Measurements from ENCODE around the gene TNFRSF4. TPM values are rescaled to one million over a fixed set of nuclear protein-coding genes. Genes with fewer than 3 reads are reported as not detected.

Gene TNFRSF4
- total RNA-seq, 1 donor from 2014 or later: 2.5 TPM

DNA sequence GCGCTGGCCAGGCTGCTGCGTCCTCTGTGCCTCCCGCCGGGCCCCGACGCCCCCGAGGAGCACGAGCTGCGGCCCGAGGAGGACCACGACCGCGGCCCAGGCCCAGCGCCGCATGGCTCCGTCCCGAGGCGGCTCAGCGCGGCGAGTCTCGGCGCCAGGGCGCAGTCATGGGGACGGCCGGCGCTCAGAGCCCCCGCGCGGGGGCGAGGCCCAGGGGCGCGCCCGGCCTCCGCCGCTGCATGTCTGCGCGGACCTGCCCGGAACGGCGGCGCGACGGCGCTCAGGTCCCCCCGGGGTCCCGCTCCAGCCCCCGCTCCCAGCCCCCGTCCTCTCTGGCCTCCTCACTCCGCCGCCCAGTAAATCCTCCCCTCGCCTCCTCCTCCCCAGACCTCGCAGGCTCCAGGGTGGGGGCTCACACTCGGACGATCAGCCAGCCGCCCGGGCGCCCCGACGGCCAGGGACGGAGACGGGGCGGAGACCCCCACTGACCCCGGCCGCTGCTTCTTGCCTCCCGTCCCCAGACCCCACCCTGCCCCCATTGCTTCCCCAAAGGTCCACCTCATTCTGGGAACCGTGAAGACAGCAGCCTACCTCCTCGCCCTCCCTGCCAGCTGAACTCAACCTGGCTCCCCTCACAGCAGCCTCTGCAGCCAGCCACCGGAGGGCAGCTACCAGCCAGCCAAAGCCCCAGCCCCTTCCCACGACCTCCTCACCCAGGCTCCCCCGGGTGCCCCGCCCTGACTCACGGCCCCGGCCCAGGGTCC is 32.8 kb upstream of the TNFRSF4 start, which contains the start of gene C1QTNF12:
C1QTNF12 (minus strand) TSS at position 146 of the 764 bp plus-strand sequence; CDS start at position 114, 32 bp downstream.
- ATAC-seq (no peak), DNase-seq (ENCODE audit: low spot score) (no peak)
- intact Hi-C loops (cut with DNase I): loop anchor here (1.0 kb wide), 1 partner anchor 125 kb away; no protein-coding TSS in a partner anchor

DNA sequence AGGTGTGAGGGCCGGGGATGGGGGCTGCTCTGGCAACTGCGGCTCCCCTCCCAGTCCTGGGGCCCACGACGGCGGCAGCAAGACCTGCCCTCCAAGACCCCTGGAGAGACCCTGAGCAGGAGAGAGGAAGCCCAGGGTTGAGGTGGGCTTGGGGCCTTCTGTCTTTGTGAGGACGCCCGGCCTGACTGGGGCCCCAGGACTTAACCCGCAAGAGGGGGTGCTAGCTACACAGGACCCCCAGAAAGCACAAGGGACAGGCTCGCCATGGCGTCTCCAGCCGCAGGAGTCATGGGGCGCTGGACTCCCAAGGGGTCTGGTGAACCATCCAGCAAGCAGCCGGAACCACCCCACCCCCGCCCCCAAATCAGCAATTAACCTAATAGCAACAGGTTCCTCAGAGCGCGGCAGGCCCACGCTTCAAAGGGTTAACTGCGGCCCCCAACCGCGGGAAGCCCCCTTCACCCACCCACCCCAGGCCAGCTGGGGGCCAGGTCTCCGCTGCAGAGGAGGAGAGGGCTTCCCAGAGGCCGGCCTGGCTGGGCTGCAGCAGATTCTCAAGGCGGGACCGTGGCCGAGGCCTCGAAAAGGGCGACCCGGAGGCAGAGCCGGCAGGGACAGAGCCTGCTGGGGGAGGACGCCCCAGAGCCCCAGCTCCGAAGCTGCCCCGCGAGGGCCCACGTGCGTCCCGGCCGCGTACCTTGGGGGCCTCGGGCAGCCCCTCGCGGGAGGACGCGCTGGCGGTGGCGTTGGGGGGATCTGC is 32.0 kb upstream of the TNFRSF4 start:
- DNase-seq (ENCODE audit: low spot score): no peak
- intact Hi-C loops (cut with DNase I): loop anchor here (1.0 kb wide), 1 partner anchor 125 kb away; no protein-coding TSS in a partner anchor
- ATAC-seq: no peak

DNA sequence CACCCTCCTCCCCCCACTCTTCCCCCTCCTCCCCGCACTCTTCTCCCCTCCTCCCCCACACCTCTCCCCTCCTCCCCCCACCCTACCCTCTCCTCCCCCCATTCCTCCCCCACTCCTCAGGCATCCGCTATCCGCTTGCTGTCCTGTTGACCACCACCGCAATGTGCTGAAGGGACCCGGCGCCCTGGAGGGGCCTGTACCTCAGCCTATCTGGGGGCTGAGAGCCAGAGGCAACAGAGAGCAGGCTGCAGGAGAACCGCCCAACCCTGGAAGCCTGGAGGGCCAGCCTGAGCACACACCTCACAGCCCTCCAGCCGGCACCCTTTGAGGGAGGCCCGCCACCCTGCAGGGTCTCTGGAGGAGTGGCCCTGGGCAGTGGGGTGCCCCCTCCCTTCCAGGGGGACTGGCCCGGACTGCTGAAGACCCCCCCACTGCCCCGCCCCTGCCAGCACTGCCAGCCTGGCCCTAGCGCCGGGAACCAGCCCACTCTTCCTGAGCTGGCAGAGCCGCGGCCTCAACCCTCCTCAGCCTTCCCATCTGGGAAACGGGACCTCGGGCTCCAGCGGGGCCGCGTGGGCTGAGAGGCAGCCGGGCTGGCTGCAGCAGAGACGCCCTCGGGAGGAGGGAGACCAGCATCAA is 31.3 kb upstream of the TNFRSF4 start:
- intact Hi-C loops (cut with DNase I): no loop called here
- DNase-seq (ENCODE audit: low spot score): no peak
- ATAC-seq: no peak

DNA sequence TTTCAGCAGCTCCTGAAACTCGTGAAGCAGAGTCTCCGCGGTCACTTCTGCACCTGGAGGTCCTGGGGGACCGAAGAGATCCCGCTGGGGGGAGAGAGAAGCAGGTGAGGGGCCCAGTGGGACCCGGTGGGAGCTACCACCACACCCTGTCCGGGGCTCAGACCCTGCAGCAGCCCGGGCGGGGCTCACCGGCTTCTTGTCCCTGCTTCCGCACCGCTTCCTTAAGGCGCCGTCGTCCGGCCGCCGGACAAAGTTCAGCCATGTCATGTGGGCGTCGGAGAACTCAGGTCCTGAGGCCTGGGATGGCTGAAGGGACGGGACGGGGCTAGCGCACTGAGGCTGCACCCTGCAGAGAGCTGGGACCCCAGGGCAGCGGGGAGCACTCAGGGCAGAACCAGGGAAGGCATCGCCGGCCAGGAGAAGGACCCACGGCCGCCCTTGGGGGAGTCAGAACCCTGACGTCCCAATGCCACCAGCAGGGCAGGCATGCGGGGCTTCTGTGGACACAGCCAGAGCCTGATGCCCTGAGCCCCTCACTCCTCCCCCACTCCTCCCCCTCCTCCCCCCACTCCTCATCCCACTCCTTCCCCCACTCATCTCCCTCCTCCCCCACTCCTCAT is 30.3 kb upstream of the TNFRSF4 start:
- ATAC-seq: peak; percentile 15

DNA sequence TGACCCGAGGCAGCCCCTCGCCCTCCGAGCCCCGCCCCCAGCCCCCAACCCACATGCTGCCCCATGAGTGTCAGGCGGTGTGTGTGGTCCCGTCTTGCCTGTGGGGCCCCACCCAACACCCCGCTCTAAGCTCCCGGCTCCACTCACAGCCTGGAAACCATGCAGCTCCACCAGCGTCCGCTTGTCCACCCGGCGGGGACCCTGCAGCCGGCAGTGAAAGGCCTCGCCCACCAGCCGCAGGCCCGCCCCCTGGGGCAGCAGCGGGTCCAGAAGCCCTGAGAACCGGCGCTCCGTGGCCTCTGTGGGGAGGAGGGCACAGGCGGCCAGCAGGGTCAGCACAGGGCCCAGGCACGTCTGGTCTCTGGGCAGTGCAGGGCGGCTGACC is 29.8 kb upstream of the TNFRSF4 start:
- intact Hi-C loops (cut with DNase I): no loop called here
- ATAC-seq (no peak), DNase-seq (ENCODE audit: low spot score) (no peak)

More for the DNA sequence above, 30.3 kb upstream of the TNFRSF4 start:
- intact Hi-C loops (cut with DNase I): no loop called here
- no peak for DNase-seq (ENCODE audit: low spot score)

DNA sequence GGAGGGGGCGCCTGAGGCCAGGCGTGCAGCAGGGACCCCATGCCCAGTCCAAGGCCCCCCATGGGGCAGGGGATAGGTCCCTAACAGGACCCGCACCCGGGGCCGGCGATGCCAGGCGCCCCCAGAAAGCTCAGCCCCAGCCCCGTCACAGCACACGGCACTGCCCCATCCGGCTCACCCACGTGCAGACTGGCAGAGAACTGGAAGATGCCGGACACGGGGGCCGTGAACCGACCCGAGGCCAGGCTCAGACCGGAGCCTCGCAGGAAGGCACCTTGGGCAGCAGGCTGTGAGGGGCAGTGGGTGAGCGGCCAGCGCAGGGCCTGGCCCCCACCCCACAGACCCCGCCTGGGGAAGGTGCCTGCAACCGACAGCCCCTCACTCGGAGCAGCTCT is 29.3 kb upstream of the TNFRSF4 start:
- no peak for ATAC-seq
- intact Hi-C loops (cut with DNase I): no loop called here
- DNase-seq (ENCODE audit: low spot score): no peak

DNA sequence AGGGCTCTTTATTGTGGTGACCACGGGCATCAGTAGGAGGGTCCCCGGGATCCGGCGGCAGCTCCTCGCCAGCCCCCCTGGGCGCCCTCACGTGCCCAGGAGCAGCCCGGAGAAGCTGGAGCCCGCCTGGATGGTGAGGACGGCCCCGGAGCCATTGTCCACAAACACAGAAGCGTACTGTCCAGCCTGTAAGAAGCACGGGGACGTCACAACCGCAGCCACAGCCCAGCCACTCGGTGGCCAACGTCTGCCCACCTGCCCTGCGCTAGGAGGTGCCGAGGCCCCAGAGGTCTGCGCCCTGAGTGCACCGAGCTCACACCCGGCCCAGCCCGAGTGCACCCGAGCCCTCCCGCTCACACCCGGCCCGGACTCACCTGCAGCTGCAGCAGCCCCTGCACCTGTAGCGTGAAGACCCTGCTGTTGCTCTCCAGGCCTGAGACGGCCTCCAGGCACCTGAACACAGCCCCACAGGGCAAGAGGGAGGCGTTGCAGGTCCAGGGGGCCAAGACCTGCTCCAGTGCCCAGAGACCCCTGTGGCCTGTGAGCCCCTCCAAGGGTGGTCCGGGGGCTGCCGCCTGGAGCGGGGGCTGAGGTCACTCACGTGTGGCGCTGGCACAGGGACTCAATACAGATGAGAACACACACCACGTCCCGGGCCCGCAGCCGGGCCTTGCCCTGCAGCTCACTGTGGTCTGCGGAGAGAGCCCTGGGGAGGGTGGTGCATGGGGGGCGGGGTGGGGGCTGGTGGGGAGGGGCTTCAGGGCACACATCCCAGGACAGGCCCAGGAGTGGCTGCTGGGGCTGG is 28.7 kb upstream of the TNFRSF4 start:
- ATAC-seq (no peak), DNase-seq (ENCODE audit: low spot score) (no peak)
- intact Hi-C loops (cut with DNase I): no loop called here

DNA sequence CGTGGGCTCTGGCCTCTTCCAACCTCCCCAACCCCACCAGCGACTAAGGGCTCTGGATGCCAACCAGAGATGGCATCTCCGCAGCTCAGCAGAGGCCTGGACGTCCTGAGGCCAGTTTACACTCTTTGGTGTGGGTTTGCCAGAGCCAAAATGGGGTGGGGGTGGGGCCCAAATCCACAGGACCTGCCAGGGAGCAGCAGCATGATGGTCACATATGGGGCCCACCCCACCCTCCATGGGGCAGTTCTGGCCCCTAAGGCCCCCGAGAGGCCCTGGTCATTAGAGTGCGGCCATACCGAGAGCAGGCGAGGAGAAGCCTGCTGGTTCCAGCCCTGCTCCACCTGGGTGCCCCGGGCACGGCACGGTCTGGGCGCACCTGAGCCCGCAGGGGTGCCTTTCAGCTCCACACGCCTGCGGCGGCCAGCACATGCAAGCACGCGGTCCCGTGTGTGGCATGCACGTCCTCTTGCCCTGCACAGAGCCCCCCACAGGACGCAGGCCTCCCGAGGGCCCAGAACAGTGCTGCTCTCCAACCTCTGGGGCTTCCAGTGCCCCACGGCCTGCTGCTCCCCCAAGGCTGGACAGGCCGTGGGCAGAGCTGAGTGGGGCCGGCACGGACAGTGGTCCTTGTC is 27.8 kb upstream of the TNFRSF4 start:
- DNase-seq (ENCODE audit: low spot score) (no peak), ATAC-seq (no peak)
- intact Hi-C loops (cut with DNase I): no loop called here

DNA sequence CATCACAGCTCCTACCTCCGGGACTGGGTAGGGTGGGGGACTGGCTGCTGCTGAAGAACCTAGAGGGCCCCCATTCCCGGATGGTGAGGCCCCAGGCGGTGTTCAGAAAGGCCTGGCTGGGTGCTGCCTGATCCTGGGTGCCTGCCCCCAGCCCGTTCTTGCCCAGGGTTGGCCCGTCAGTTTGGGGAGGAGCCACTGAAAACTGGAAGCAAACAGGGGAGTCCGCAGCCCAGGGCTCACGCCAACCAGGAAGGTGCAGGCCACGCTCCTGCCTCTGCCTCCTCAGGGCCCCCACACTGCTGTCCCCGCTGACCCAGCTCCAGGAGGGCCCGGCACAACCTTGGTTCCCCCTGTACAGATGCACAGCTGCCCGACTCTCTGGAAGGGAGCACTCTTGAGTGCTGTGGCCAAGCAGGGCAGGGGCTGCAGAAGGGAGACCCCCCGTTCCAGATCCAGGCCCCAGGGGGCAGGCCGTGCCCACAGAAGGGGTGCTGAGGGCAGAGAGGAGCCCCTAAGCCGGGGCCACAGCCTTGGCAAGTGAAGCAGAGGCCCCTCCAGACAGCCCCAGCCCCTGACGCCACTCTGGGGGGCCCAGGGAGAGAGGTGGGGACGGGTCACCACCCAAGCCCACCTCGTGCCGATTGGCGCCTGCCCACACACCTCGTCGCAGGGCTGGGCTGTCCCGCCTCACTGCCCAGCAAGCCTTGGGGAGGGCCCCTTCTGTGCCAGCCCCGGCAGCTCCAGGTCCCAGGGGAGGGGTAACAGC is 27.1 kb upstream of the TNFRSF4 start:
- intact Hi-C loops (cut with DNase I): no loop called here
- ATAC-seq (no peak), DNase-seq (ENCODE audit: low spot score) (no peak)

DNA sequence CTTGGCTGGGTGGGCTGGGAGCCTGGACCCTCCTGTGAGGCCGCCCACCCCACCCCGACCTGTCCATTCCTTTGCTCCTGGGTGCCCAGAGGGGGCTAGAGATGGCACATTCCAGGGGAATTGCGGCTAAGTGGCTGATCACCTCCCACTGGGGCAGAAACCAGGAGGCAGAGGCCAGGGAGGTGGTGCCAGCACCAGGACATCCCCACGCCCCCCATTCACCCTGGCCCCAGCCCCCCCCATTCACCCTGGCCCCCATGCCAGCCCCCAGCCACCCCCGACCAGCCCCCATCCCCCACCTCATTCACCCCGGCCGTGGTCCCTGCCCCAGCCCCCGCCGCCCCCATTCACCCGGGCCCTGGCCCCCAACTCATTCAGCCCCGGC is 26.4 kb upstream of the TNFRSF4 start:
- DNase-seq (ENCODE audit: low spot score) (no peak), ATAC-seq (no peak)
- intact Hi-C loops (cut with DNase I): no loop called here

DNA sequence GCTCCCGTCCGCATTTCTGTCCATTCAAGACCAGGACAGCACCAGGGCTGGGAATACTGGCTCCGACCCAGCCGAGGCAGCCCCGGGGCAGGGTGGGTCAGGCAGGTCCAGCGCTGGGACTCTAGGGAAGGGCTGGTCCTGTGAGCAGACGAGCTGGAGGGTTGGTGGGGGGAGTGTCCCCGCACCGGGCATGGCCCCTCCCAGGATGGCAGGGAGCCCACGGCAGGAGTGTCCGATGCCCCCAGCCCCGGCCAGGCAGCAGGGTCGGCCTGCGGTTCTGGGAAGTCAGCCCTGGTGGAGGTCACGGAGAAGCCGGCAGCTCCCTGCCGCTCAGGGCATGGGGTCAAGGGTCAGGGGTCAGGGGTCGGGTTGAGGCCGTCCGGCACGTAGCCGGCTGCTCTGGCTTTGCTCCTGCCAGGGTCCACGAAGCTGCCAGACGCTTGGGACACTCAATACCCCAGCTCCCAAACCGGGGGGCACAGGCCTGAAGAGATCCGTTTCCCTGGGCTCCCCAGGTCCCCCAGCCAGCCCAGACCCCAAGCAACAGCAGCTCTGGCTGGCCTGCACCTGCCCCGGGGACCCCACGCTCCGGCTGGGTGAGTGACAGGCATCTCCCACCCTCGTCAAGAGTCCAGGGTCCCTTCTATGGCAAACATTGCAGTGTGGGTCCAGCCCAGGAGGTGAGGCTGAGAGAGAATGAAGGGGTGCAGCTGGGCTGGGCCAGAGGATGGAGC is 25.8 kb upstream of the TNFRSF4 start:
- ATAC-seq: no peak
- intact Hi-C loops (cut with DNase I): no loop called here
- DNase-seq (ENCODE audit: low spot score): no peak

DNA sequence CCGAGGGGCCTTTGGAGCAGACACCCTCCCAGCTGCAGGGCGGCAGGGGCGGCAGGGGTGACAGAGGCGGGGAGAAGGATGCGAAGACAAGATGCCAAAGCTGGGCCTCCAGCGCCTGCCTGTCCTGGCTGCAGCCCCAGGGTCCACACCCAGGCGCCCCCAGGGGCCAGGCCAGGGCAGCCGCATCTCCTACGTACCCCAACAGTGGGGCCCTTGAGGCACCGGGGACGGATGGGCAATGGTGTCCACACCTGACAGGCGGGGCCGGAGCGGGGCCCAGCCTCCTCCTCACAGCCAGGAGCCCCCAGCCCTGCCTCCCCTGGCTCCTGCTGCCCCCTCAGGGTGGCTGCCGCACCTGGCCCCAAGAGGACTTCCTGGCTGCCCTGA is 25.3 kb upstream of the TNFRSF4 start:
- intact Hi-C loops (cut with DNase I): no loop called here
- DNase-seq (ENCODE audit: low spot score): no peak
- no peak for ATAC-seq

DNA sequence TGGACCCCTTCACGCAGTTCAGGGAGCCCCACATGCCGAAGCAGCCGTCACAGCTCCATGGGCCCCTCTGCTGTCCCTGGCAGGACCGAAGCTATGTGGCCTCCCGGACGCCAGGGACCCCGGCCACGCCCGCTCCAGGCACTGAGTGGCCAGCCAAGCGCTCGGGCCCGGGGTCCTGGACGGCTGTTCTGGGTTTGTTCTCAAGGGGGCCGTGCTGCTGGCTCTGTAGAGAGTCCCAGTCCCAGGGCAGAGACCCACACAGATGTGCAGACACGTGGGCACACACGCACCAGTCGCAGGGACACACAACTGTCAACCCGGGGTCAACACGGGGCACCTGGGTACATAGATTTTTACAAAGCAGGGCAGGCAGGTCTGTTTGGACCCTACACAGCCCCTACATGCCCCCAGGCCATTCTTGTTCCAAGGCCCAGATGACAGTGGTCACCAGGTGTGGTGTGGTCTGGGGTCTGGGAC is 24.8 kb upstream of the TNFRSF4 start:
- intact Hi-C loops (cut with DNase I): no loop called here
- DNase-seq (ENCODE audit: low spot score) (no peak), ATAC-seq (no peak)

DNA sequence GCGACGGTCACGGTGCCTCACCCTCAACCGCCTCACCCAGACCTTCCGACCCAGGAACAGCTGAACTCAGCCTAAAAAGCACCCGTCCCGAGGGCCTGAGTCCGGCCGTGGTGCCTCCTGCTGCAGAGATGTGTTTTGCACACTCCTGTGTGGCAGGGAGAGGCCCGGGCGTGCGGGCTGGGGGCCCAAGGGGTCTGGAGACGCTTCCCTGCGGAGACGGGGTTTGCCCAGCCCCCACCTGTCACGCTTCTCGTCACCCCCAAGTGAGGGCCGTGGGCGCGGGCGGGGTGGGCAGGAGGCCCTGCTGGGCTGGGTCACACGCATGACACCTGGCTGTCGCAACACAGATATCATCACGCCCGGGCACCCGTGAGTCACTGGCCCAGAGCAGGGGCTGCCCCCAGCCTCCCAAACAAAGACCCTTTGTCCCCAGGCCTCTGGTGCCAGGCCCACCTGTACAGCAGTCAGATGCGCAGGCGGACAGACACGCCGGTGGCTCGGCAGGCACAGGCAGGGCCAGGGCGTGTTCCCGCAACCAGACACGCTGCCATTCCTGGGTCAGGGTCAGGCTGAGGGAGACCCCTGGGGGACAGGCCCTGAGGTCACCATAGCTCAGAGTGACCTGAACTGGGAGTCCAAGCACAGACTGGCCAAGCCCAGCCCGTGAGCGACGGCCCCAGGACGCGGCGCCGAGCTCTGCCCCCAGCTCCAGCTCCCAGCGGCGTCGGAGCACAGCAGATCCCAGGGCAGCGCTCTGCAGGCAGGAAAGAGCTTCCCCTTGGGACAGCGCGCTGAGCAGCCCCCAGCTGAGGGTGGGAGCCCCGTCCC is 24.1 kb upstream of the TNFRSF4 start:
- no peak for DNase-seq (ENCODE audit: low spot score)
- ATAC-seq: no peak
- intact Hi-C loops (cut with DNase I): no loop called here

DNA sequence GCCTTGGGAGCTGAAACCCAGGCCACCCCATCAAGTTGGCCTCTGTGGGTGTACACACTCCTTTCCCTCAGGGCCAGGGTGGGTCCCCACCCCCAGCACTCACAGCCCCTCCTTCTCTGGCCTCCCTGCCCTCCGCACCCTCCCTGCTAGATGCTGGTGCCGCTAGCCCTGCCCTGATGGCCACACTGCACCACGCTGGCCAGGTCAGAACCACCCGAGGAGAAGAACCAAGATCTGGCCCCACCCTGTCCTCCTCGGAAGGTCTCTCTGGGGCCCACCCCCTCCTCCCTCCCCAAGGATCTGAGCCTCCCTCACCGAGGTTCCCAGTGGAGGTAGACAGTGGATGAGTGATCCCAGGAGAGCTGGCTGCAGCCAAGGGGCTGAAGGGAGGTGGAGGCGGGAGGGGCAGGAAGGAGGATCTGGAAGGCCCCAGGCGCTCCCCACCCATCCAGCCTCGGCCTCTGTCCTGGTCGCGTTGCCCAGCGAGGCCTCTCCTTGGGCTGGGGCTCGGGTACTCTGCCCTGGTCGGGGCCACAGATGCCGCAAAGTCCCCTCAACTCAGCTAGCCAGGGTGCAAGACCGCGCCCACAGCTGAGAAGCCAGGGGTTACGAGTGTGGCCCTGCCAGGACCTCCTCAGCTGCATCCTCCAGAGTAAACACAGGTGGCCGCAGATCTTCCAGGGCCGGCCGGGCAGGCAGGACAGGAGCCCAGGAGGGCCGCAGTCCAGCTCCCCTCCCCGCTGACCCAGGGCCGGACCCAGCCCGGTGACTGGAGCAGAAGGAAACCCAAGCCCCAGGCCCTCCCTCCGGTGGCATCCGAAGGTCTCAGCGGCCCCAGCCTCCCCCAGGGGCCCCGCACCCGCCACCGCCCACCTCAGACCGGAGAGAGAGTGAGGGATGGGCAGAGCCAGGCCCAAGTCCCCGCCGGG is 23.3 kb upstream of the TNFRSF4 start:
- intact Hi-C loops (cut with DNase I): no loop called here
- ATAC-seq (peak; percentile 5), DNase-seq (ENCODE audit: low spot score) (no peak)
